WTC11 (cell line): Measurements from ENCODE around the gene MLLT1.

Source experiments
- AFF4 ChIP-seq: sonication (generic); formaldehyde crosslinking; IDR thresholded peaks from 2 replicates; pipeline ENCODE4 v1.8.1; 2023; ENCODE audit warnings: mild to moderate bottlenecking, missing genetic modification reagents, borderline replicate concordance
- CTCF ChIP-seq: fragments of 200-600 bp; IDR thresholded peaks from 2 replicates; pipeline ENCODE4 v1.8.0; 2022; ENCODE audit warnings: antibody characterized with exemption
- HMGXB4 ChIP-seq: sonication (generic); formaldehyde crosslinking; IDR thresholded peaks from 2 replicates; pipeline ENCODE4 v1.8.1; 2023; ENCODE audit warnings: mild to moderate bottlenecking, moderate library complexity, missing genetic modification reagents
- STAT6 ChIP-seq: sonication (generic); formaldehyde crosslinking; conservative IDR thresholded peaks from 2 replicates; pipeline ENCODE4 v1.8.1; 2023; ENCODE audit warnings: mild to moderate bottlenecking, low read depth, missing genetic modification reagents, moderate library complexity
- TEAD1 ChIP-seq: sonication (generic); formaldehyde crosslinking; IDR thresholded peaks from 2 replicates; pipeline ENCODE4 v1.8.0; 2022; ENCODE audit warnings: mild to moderate bottlenecking, missing genetic modification reagents
- TEAD4 ChIP-seq: sonication (generic); formaldehyde crosslinking; IDR thresholded peaks from 2 replicates; pipeline ENCODE4 v1.8.0; 2022; ENCODE audit warnings: mild to moderate bottlenecking, missing genetic modification reagents

- TF ChIP-seq TEAD4 (no peak), TEAD1 (no peak), AFF4 (no peak), HMGXB4 (CRISPR knock-in tag) (no peak), STAT6 (CRISPR knock-in tag) (no peak), CTCF (no peak)
Measured at GRCh38 chr19:6221220-6221877, 58.4 kb downstream of the MLLT1 start.
